IMR-90 (cell line): Measurements from ENCODE around the gene OR2M7. TPM values are rescaled to one million over a fixed set of nuclear protein-coding genes. Genes with fewer than 3 reads are reported as not detected.

Source experiments
- ATAC-seq: fragments of 200-7000 bp; cut with Tn5 transposase; 2 replicates; pipeline ENCODE4 v1.9.1; 2020; ENCODE audit warnings: low read depth, mild to moderate bottlenecking, moderate library complexity
- BruUV-seq: library from RNA; stranded (reverse); fragments of 400-500 nt; replicated peaks from 2 replicates; lab custom pipeline; 2021; lab: Mats Ljungman, UMichigan
- CTCF ChIA-PET: fragments of 300-600 bp; formaldehyde crosslinking; extraction: SDS; loops from one replicate; lab custom pipeline; 2021; ENCODE audit warnings: antibody characterized with exemption; lab: Yijun Ruan, JAX
- POLR2A ChIA-PET: fragments of 300-600 bp; sonication (Branson Sonifier 250); formaldehyde crosslinking; loops from one replicate; lab custom pipeline; 2022; ENCODE audit warnings: antibody characterized with exemption; ENCODE audit not compliant: unreplicated experiment; lab: Charles Lee
- DNase-seq: peaks from one replicate; pipeline ENCODE4 v3.0.0; 2013
- H2AFZ ChIP-seq: replicated peaks from 2 replicates; pipeline ENCODE3; 2013; ENCODE audit warnings: low read length, mild to moderate bottlenecking; ENCODE audit not compliant: poor library complexity
- H2AK5ac ChIP-seq: 2 replicates; pipeline ENCODE4 v1.6.1; 2013; ENCODE audit warnings: low read depth, low read length, inconsistent platforms
- H2AK9ac ChIP-seq: replicated peaks from 2 replicates; pipeline ENCODE3; 2013; ENCODE audit warnings: mild to moderate bottlenecking, low read depth, low read length, moderate library complexity; ENCODE audit not compliant: poor library complexity
- H2BK120ac ChIP-seq: 2 replicates; pipeline ENCODE4 v1.6.1; 2013; ENCODE audit warnings: low read depth, low read length, inconsistent platforms
- H2BK15ac ChIP-seq: 3 replicates; pipeline ENCODE4 v1.6.1; 2013; ENCODE audit warnings: low read depth, low read length, inconsistent platforms
- H2BK20ac ChIP-seq: 2 replicates; pipeline ENCODE4 v1.6.1; 2013; ENCODE audit warnings: low read depth, mild to moderate bottlenecking, inconsistent platforms, low read length, moderate library complexity
- H2BK5ac ChIP-seq: 2 replicates; pipeline ENCODE4 v1.6.1; 2013; ENCODE audit warnings: mild to moderate bottlenecking, low read depth, low read length, inconsistent platforms; ENCODE audit not compliant: poor library complexity, severe bottlenecking
- H3K14ac ChIP-seq: replicated peaks from 2 replicates; pipeline ENCODE4 v1.6.1; 2013; ENCODE audit warnings: low read depth, low read length, inconsistent platforms
- H3K18ac ChIP-seq: 2 replicates; pipeline ENCODE4 v1.6.1; 2013; ENCODE audit warnings: low read depth, low read length, control low read depth
- H3K23ac ChIP-seq: 2 replicates; pipeline ENCODE4 v1.6.1; 2013; ENCODE audit warnings: low read depth, low read length, inconsistent platforms
- H3K27ac ChIP-seq: 2 replicates; pipeline ENCODE4 v1.5.1; 2013; ENCODE audit warnings: mild to moderate bottlenecking, control low read depth, low read length; ENCODE audit not compliant: insufficient read depth
- H3K27me3 ChIP-seq: 2 replicates; pipeline ENCODE4 v1.6.1; 2013; ENCODE audit warnings: low read length; ENCODE audit not compliant: control insufficient read depth, insufficient read depth
- H3K36me3 ChIP-seq: 2 replicates; pipeline ENCODE4 v1.6.1; 2013; ENCODE audit warnings: low read length, mixed read lengths; ENCODE audit not compliant: control insufficient read depth, insufficient read depth
- H3K4ac ChIP-seq: 2 replicates; pipeline ENCODE4 v1.6.1; 2013; ENCODE audit warnings: low read depth, low read length, inconsistent platforms
- H3K4me1 ChIP-seq: 2 replicates; pipeline ENCODE4 v1.6.1; 2013; ENCODE audit warnings: low read length, mixed read lengths; ENCODE audit not compliant: control insufficient read depth, insufficient read depth
- H3K4me2 ChIP-seq: 2 replicates; pipeline ENCODE4 v1.6.1; 2013; ENCODE audit warnings: low read depth, mild to moderate bottlenecking, control low read depth, low read length, moderate library complexity
- H3K4me3 ChIP-seq: 2 replicates; pipeline ENCODE4 v1.5.1; 2013; ENCODE audit warnings: low read depth, mild to moderate bottlenecking, control low read depth, low read length, moderate library complexity; ENCODE audit not compliant: insufficient read depth
- H3K56ac ChIP-seq: 2 replicates; pipeline ENCODE4 v1.6.1; 2013; ENCODE audit warnings: low read length, inconsistent platforms; ENCODE audit not compliant: insufficient read depth; ENCODE audit errors: extremely low read depth
- H3K79me1 ChIP-seq, 2 experiments: 2 replicates each; pipeline ENCODE4 v1.6.1; 2013; ENCODE audit warnings: low read length in 2 of 2, inconsistent platforms in 1 of 2, low read depth in 1 of 2
- H3K9ac ChIP-seq: 2 replicates; pipeline ENCODE4 v1.6.1; 2013; ENCODE audit warnings: low read depth, low read length, control low read depth
- H3K9me1 ChIP-seq: 2 replicates; pipeline ENCODE4 v1.6.1; 2013; ENCODE audit warnings: low read length, inconsistent platforms; ENCODE audit not compliant: insufficient read depth
- H3K9me3 ChIP-seq: 2 replicates; pipeline ENCODE4 v1.6.1; 2013; ENCODE audit warnings: low read length; ENCODE audit not compliant: control insufficient read depth, insufficient read depth
- H4K20me1 ChIP-seq: 2 replicates; pipeline ENCODE4 v1.6.1; 2013; ENCODE audit warnings: low read length, inconsistent platforms; ENCODE audit not compliant: insufficient read depth
- H4K5ac ChIP-seq: 2 replicates; pipeline ENCODE4 v1.6.1; 2013; ENCODE audit warnings: mild to moderate bottlenecking, low read depth, low read length, control low read depth
- H4K8ac ChIP-seq, 2 experiments: 2 replicates each; pipeline ENCODE4 v1.6.1; 2013; ENCODE audit warnings: low read depth in 2 of 2, low read length in 2 of 2, control low read depth in 1 of 2, inconsistent platforms in 1 of 2
- H4K91ac ChIP-seq: 2 replicates; pipeline ENCODE4 v1.6.1; 2013; ENCODE audit warnings: low read depth, low read length, inconsistent platforms; ENCODE audit not compliant: insufficient read depth
- BHLHE40 ChIP-seq: fragments of 150-350 bp; IDR thresholded peaks from 2 replicates; pipeline ENCODE4 v1.6.1; 2016; ENCODE audit warnings: mild to moderate bottlenecking, low read depth, low read length
- CTCF ChIP-seq: conservative IDR thresholded peaks from 2 replicates; pipeline ENCODE4 v1.5.1; 2012; ENCODE audit warnings: mild to moderate bottlenecking, low read depth, low read length, improper control_type of control experiment
- FOS ChIP-seq: fragments of 150-350 bp; IDR thresholded peaks from 2 replicates; pipeline ENCODE4 v1.6.1; 2016; ENCODE audit warnings: low read depth, low read length
- MAZ ChIP-seq: IDR thresholded peaks from 2 replicates; pipeline ENCODE4 v1.6.1; 2012; ENCODE audit warnings: low read depth, mild to moderate bottlenecking, low read length, improper control_type of control experiment, moderate library complexity, borderline replicate concordance
- POLR2A ChIP-seq: IDR thresholded peaks from 2 replicates; pipeline ENCODE4 v1.6.1; 2012; ENCODE audit warnings: mild to moderate bottlenecking, low read depth, low read length
- RAD21 ChIP-seq: IDR thresholded peaks from 2 replicates; pipeline ENCODE4 v1.6.1; 2012; ENCODE audit warnings: low read length, improper control_type of control experiment
- RCOR1 ChIP-seq: IDR thresholded peaks from 2 replicates; pipeline ENCODE4 v1.6.1; 2012; ENCODE audit warnings: mild to moderate bottlenecking, low read length, improper control_type of control experiment; ENCODE audit not compliant: insufficient replicate concordance
- SMC3 ChIP-seq: fragments of 150-350 bp; IDR thresholded peaks from 2 replicates; pipeline ENCODE4 v1.6.1; 2016; ENCODE audit warnings: low read depth, mild to moderate bottlenecking, antibody characterized with exemption, low read length, moderate library complexity
- WGBS, 2 experiments: methylation state at CpG; one replicate each; pipeline versions ENCODE4 v1.1.5 to v1.1.7; 2013; ENCODE audit warnings: missing lambda C conversion rate in 2 of 2; ENCODE audit not compliant: insufficient read length in 1 of 2; ENCODE audit errors: extremely low coverage in 2 of 2; 5-methylcytosine and 5-hydroxymethylcytosine counted together
- dilution Hi-C: fragments of 300-500 bp; cut with HindIII; formaldehyde crosslinking; loops from one replicate; pipeline ENCODE4 v1.14.3; 2018; ENCODE audit warnings: low sequenced_read_pairs; ENCODE audit not compliant: unreplicated experiment
- in situ Hi-C: fragments of 300-500 bp; cut with MboI; formaldehyde crosslinking; loops from 3 replicates; pipeline ENCODE4 v1.14.3; 2019; ENCODE audit warnings: low sequenced_read_pairs, inconsistent platforms, mixed read lengths
- intact Hi-C: fragments of 100-400 bp; cut with micrococcal nuclease; formaldehyde crosslinking; loops from 2 replicates; pipeline ENCODE4 v1.10.0; 2022
- polyA plus RNA-seq, 3 experiments: library from polyadenylated mRNA; depleted of rRNA; stranded (reverse); fragments of >200 nt; gene quantifications; 2 replicates each; pipeline ENCODE4 v1.2.3, GENCODE V29; 2012; ENCODE audit warnings: low replicate concordance in 1 of 3
- total RNA-seq: library from RNA; depleted of rRNA; stranded (reverse); fragments of >200 nt; gene quantifications from 2 replicates; pipeline ENCODE4 v1.2.3, GENCODE V29; 2012

The OR2M7 gene
- total and polyA plus RNA-seq, 2 of the 4 experiments (the other 2 are of a cell fraction): not detected

DNA sequence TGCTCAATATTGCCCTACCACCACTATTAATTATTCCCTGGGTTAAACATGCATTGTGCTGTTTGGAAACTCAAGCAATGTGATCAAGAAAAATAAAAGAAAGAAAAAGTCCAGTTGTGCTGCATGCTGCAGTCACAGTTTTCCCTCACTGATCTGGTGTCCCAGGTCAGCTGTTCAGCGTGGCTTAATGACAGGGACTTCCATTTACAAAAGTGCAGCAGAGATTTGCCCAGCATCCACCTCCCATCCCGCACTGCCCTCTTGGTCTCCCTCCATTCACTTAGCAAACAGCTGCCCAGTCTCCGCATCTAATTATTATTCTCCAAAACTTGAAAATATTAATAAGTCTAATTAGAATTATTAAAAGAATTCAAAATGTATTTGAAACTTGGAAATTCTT, 35.0 kb upstream of the OR2M7 start:
- no peak overlapping the region for H3K9ac ChIP-seq
- no peak overlapping the region for H2BK120ac ChIP-seq
- no peaks in the 10 kb centered on the region for H4K20me1 ChIP-seq
- H3K27me3 ChIP-seq: no peaks in the 10 kb centered on the region
- ATAC-seq: no peak
- DNase-seq: no peak
- in situ Hi-C loops: no loop called here
- H3K9me3 ChIP-seq: peaks cover 17% of the 10 kb centered on the region
- H3K79me1 ChIP-seq: no peaks in the 10 kb centered on the region
- H3K23ac ChIP-seq: no peak overlapping the region
- H2BK20ac ChIP-seq: no peak overlapping the region
- H4K8ac ChIP-seq: no peak overlapping the region
- no peaks in the 10 kb centered on the region for H3K4me1 ChIP-seq
- no peak overlapping the region for H3K4ac ChIP-seq
- no peak overlapping the region for H3K27ac ChIP-seq
- ChIA-PET CTCF (no interaction called here), POLR2A (no interaction called here)
- H3K14ac ChIP-seq: no peak overlapping the region
- no peak overlapping the region for H2BK15ac ChIP-seq
- WGBS, 2 experiments: no CpG with 5 or more reads among the region's 3 CpGs
- TF ChIP-seq POLR2A (no peak), SMC3 (no peak), RAD21 (no peak), RCOR1 (no peak), BHLHE40 (no peak), FOS (no peak), CTCF (no peak), MAZ (no peak)
- no peaks in the 10 kb centered on the region for H3K36me3 ChIP-seq
- no peak overlapping the region for H3K4me2 ChIP-seq
- H3K4me3 ChIP-seq: no peak overlapping the region
- H2AFZ ChIP-seq: no peak overlapping the region
- no peak overlapping the region for H2AK9ac ChIP-seq
- H4K5ac ChIP-seq: no peak overlapping the region
- no peak overlapping the region for H3K56ac ChIP-seq
- dilution Hi-C loops: no loop called here
- H4K91ac ChIP-seq: no peak overlapping the region
- intact Hi-C loops: no loop called here
- H3K18ac ChIP-seq: no peak overlapping the region
- H2BK5ac ChIP-seq: no peak overlapping the region
- no peaks in the 10 kb centered on the region for H3K9me1 ChIP-seq
- BruUV-seq: no TSS peak
- H2AK5ac ChIP-seq: no peak overlapping the region
